Gastrocnemius medialis (tissue), 4 donors: ENCODE data around the gene ABCC8. TPM values are rescaled to one million over a fixed set of nuclear protein-coding genes. Genes with fewer than 3 reads are reported as not detected.
A peak's percentile ranks its signal among the peaks of the same experiment; 100 is the strongest.

ENCODE experiments used
- ATAC-seq, 2 donors: fragments of 150-250 bp; one replicate each; pipeline ENCODE4 v1.9.1; 2016
- DNase-seq, 2 donors: peaks; one replicate each; pipeline ENCODE4 v3.0.0-alpha.2; 2019
- H3K27ac ChIP-seq, 4 donors: fragments of 200-600 bp; sonication (generic); 1 replicate in 1 of 4; 2 replicates in 3 of 4; pipeline ENCODE4 v1.5.1; 2016 to 2018; ENCODE audit warnings: mild to moderate bottlenecking in 2 of 4, moderate library complexity in 1 of 4
- H3K27me3 ChIP-seq, 3 donors: fragments of 200-600 bp; sonication (generic) in 2 of 3; 1 replicate in 1 of 3; 2 replicates in 2 of 3; pipeline versions ENCODE4 v1.5.1 to v1.6.0; 2016 to 2019; ENCODE audit warnings: mild to moderate bottlenecking in 1 of 3, moderate library complexity in 1 of 3
- H3K36me3 ChIP-seq, 2 donors: fragments of 200-600 bp; sonication (generic) in 1 of 2; one replicate each; pipeline ENCODE4 v1.5.1; 2017 to 2018
- H3K4me1 ChIP-seq, 2 donors: fragments of 200-600 bp; sonication (generic) in 1 of 2; one replicate each; pipeline ENCODE4 v1.5.1; 2016 to 2017; ENCODE audit warnings: mild to moderate bottlenecking in 2 of 2
- H3K4me3 ChIP-seq, 4 donors: fragments of 200-600 bp; sonication (generic) in 3 of 4; 1 replicate in 1 of 4; 2 replicates in 3 of 4; pipeline ENCODE4 v1.5.1; 2016 to 2019; ENCODE audit warnings: mild to moderate bottlenecking in 2 of 4
- H3K9me3 ChIP-seq, 3 donors: fragments of 200-600 bp; sonication (generic) in 2 of 3; 1 replicate in 1 of 3; 2 replicates in 2 of 3; pipeline ENCODE4 v1.5.1; 2016 to 2019
- POLR2A ChIP-seq, 2 donors: fragments of 450-650 bp; IDR thresholded peaks; one replicate each; pipeline ENCODE4 v1.6.1; 2017; ENCODE audit warnings: antibody characterized with exemption in 2 of 2, mild to moderate bottlenecking in 2 of 2, moderate library complexity in 2 of 2
- in situ Hi-C, 4 donors: fragments of 200-750 bp; cut with MboI; loops; one replicate each; pipeline versions ENCODE4 v1.15.0 to v1.8.0; 2017; ENCODE audit warnings: low sequenced_read_pairs in 4 of 4
- intact Hi-C: fragments of 100-400 bp; cut with DNase I; formaldehyde crosslinking; loops from one replicate; pipeline ENCODE4 v1.15.1; 2023; ENCODE audit warnings: low total_unique reads
- total RNA-seq, 4 donors: library from RNA; depleted of rRNA; stranded (reverse); fragments of >200 nt; gene quantifications; one replicate each; pipeline versions ENCODE4 v1.1.0 to v1.2.3, GENCODE V29; 2016
- TF ChIP-seq, protein P1 (sequence below), 5 experiments: fragments of 450-650 bp in 3 of 5; fragments of 200-600 bp in 2 of 5; sonication (generic) in 2 of 5; IDR thresholded peaks in 4 of 5; conservative IDR thresholded peaks in 1 of 5; 1 replicate in 4 of 5; 2 replicates in 1 of 5; pipeline ENCODE4 v1.5.1; 2016 to 2019; ENCODE audit warnings: antibody characterized with exemption in 5 of 5, mild to moderate bottlenecking in 3 of 5, moderate library complexity in 3 of 5

The ABCC8 gene
- total RNA-seq, 4 donors from 2014 or later = 0.33 to 4.0 (median 1.1) TPM

DNA sequence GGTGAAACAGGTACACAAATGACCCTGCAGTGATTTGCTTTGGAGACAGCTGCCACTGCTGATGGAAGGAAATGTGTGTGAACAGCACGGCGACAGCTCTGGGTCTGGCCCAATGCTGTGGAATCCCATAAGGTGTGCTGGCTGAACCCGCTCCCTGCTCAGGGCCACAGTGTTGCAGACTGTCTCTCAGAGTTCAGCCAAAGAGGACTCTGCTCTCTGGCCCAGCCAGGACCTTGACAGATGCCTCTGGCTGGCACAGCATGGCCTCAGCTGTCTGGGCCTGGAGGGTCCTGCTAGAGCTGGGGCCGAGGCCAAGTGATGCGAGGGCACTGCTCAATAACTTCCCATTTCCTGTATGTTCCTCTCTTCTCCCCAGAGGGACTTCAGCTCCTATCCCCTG lies 5.3 kb upstream of the ABCC8 start:
- no peaks in the 10 kb centered on the region for H3K27me3 ChIP-seq
- no peak for ATAC-seq
- in situ Hi-C loops = no loop called here
- no peak overlapping the region for H3K4me3 ChIP-seq
- H3K4me1 ChIP-seq = no peaks in the 10 kb centered on the region
- no peak overlapping the region for H3K27ac ChIP-seq
- H3K9me3 ChIP-seq = no peaks in the 10 kb centered on the region
- intact Hi-C loops = no loop called here
- no peak for DNase-seq
- no peak for TF ChIP-seq POLR2A (IDR thresholded peaks at IDR 0.05)
- TF ChIP-seq, protein P1, sequence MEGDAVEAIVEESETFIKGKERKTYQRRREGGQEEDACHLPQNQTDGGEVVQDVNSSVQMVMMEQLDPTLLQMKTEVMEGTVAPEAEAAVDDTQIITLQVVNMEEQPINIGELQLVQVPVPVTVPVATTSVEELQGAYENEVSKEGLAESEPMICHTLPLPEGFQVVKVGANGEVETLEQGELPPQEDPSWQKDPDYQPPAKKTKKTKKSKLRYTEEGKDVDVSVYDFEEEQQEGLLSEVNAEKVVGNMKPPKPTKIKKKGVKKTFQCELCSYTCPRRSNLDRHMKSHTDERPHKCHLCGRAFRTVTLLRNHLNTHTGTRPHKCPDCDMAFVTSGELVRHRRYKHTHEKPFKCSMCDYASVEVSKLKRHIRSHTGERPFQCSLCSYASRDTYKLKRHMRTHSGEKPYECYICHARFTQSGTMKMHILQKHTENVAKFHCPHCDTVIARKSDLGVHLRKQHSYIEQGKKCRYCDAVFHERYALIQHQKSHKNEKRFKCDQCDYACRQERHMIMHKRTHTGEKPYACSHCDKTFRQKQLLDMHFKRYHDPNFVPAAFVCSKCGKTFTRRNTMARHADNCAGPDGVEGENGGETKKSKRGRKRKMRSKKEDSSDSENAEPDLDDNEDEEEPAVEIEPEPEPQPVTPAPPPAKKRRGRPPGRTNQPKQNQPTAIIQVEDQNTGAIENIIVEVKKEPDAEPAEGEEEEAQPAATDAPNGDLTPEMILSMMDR (IDR thresholded peaks at IDR 0.05 in 4 of 5, conservative IDR thresholded peaks at IDR 0.05 in 1 of 5) = no peak
- no peaks in the 10 kb centered on the region for H3K36me3 ChIP-seq

DNA sequence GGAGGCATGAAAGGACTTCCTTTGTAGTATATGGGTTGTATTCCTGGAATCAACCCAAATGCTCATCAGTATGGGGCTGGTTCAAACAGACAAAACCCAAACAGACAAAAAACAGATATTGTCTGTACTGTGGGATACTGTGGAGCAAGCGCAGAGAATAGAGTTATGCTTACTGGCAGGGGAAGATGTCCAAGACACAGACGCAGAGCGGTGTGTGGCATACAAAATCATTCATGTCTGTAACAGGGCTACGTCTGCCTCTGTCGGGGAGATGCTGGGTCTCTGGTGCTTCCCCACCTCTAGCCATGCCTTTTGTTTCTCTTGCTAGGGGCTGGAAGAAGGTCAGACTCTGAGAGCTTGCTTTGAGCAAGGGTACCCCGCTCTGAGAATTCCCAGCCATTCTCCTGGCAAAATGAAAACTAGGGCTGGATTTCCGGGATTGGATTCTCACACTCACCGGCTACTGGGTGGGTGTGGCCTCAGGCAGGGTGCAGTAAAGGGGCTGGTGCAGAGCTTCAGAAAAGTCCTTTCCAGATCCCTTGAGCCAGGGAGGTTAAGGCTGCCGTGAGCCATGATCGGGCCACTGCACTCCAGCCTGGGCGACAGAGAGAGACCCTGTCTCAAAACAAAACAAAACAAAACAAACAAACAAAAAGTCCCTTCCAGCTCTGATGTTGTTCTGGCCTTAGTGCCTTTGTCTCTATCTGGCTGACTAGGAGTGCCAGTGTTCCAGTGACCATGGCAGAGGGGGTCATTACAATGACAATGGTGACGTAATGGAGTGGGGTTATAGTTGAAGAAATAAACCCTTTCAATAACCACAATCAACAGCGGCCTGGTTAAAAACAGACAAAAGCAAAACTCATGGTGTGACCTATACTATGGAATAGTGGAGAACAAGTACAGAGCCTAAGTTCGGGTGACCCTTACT lies 2.9 kb upstream of the ABCC8 start:
- peaks cover 0 to 9% of the 10 kb centered on the region in 2 donors for H3K4me1 ChIP-seq
- intact Hi-C loops = loop anchor here (5.0 kb wide), 1 partner anchor 47 kb away; no protein-coding TSS in a partner anchor
- in situ Hi-C loops = loop anchor here in 1 of 4 donors (10.0 kb wide), 1 partner anchor 95 kb away; the partner anchor contains the start of gene KCNJ11
- TF ChIP-seq POLR2A (IDR thresholded peaks at IDR 0.05) = no peak
- TF ChIP-seq, protein P1 (IDR thresholded peaks at IDR 0.05 in 4 of 5, conservative IDR thresholded peaks at IDR 0.05 in 1 of 5) = no peak
- no peaks in the 10 kb centered on the region for H3K36me3 ChIP-seq
- H3K27ac ChIP-seq = no peak overlapping the region
- peaks cover 0 to 9% (median 0%) of the 10 kb centered on the region in 3 donors for H3K27me3 ChIP-seq
- H3K9me3 ChIP-seq = no peaks in the 10 kb centered on the region
- peak in 1 of 2 donors; percentile 78 for ATAC-seq
- H3K4me3 ChIP-seq = peak overlapping the region in 1 of 4 donors; percentile 29
- no peak for DNase-seq

DNA sequence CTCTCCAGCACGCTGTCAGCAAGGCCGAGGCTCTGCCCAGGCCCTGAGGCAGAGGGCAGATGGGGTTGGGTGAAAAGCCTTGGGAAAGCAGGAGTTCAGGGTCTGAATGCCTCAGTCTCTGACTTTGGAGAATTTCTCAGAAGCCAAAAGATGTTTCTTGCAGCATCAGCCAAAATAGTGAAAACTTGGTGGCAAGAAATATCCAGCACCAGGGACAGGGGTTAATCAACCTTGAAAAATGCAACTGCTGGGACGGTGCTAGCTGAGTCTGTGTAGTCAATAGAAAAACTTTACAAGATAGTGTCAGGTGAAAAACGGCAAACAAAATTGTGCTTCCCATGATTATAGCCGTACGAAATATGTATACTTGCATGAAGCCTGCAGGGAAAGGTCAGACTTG lies 1.4 kb upstream of the ABCC8 start:
- DNase-seq (no peak), ATAC-seq (no peak)
- Histone ChIP-seq H3K36me3 (no peaks in the 10 kb centered on the region), H3K4me3 (no peak overlapping the region), H3K27ac (no peak overlapping the region), H3K27me3 (peaks cover 0 to 9% (median 0%) of the 10 kb centered on the region in 3 donors), H3K4me1 (peaks cover 0 to 9% of the 10 kb centered on the region in 2 donors), H3K9me3 (no peaks in the 10 kb centered on the region)
- in situ Hi-C loops = loop anchor here in 1 of 4 donors (10.0 kb wide), 1 partner anchor 93 kb away; the partner anchor contains the start of gene KCNJ11
- intact Hi-C loops = loop anchor here (5.0 kb wide), 1 partner anchor 46 kb away; no protein-coding TSS in a partner anchor
- TF ChIP-seq POLR2A (IDR thresholded peaks at IDR 0.05) = no peak

DNA sequence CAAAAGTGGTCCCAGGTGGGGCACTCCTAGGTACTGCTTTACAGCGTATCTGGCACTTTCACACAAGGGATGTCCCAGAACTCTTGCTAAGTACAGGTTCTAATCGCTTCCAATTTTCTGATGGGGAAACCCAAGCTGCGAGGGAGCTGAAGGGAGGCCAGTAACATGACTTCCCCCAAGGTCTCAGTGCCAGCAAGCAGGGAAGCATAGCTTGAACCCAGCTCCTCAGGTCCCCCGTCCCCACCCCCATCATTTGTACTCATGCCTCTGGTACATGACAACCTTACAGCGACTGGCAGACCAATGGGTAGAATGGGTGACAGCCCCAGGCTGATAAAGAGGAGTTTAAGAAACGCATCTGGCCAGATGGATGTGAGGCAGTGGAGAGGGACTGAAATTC lies 716 bp upstream of the ABCC8 start:
- no peak overlapping the region for H3K4me3 ChIP-seq
- ATAC-seq (no peak), DNase-seq (no peak)
- no peaks in the 10 kb centered on the region for H3K9me3 ChIP-seq
- intact Hi-C loops = loop anchor here (5.0 kb wide), 1 partner anchor 45 kb away; no protein-coding TSS in a partner anchor
- peaks cover 0 to 9% of the 10 kb centered on the region in 2 donors for H3K4me1 ChIP-seq
- in situ Hi-C loops = loop anchor here in 1 of 4 donors (10.0 kb wide), 1 partner anchor 93 kb away; the partner anchor contains the start of gene KCNJ11
- H3K36me3 ChIP-seq = no peaks in the 10 kb centered on the region
- peaks cover 0 to 9% (median 0%) of the 10 kb centered on the region in 3 donors for H3K27me3 ChIP-seq
- no peak for TF ChIP-seq POLR2A (IDR thresholded peaks at IDR 0.05)
- TF ChIP-seq, protein P1 (IDR thresholded peaks at IDR 0.05 in 4 of 5, conservative IDR thresholded peaks at IDR 0.05 in 1 of 5) = no peak
- no peak overlapping the region for H3K27ac ChIP-seq

DNA sequence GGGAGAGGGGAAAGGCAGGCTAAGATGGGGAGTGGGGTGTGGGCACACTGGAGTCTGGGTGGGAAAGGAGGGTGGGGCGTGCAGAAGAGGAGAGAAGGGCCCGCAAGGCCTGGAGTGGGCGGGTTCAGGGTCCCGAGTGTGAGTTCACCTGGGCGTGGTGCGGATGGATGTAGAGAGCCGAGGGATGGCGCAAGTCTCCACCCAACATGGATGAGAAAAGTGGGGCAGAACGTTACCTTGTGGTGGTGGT lies 364 bp upstream of the ABCC8 start:
- H3K36me3 ChIP-seq = no peaks in the 10 kb centered on the region
- no peaks in the 10 kb centered on the region for H3K9me3 ChIP-seq
- DNase-seq = no peak
- TF ChIP-seq, protein P1 (IDR thresholded peaks at IDR 0.05 in 4 of 5, conservative IDR thresholded peaks at IDR 0.05 in 1 of 5) = no peak
- no peak for TF ChIP-seq POLR2A (IDR thresholded peaks at IDR 0.05)
- H3K27ac ChIP-seq = no peak overlapping the region
- H3K27me3 ChIP-seq = peaks cover 0 to 9% (median 0%) of the 10 kb centered on the region in 3 donors
- in situ Hi-C loops (loop anchor here in 1 of 4 donors (10.0 kb wide), 1 partner anchor 92 kb away; the partner anchor contains the start of gene KCNJ11), intact Hi-C loops (loop anchor here (5.0 kb wide), 1 partner anchor 45 kb away; no protein-coding TSS in a partner anchor)
- peak overlapping the region in 3 of 4 donors; percentile 45 to 55 (median 55) for H3K4me3 ChIP-seq
- no peak for ATAC-seq
- peaks cover 0 to 9% of the 10 kb centered on the region in 2 donors for H3K4me1 ChIP-seq
